HG03159 (cell line): ENCODE results near the gene CSTF2.
"Not testable (repeated sequence)": the region's sequence is repeated elsewhere in the genome, so short reads cannot be mapped to it uniquely, and the experiment has no call there.

Experiments
- ATAC-seq: cut with Tn5 transposase; IDR thresholded peaks from one replicate; pipeline ENCODE4 v1.9.1; 2021; ENCODE audit warnings: mild to moderate bottlenecking, moderate library complexity; ENCODE audit not compliant: unreplicated experiment

Gene CSTF2

GRCh38 chrX:100819837-100820666, at the start of gene CSTF2:
TSS of gene CSTF2 (plus strand) at chrX:100820391. CDS start at chrX:100820417, 26 bp downstream.
- ATAC-seq, result peak; percentile 99

- not testable (repeated sequence) for ATAC-seq
Measured at GRCh38 chrX:100796371-100796770, 23.8 kb upstream of the CSTF2 start.

GRCh38 chrX:100797359-100797758, 22.8 kb upstream of the CSTF2 start:
- no peak for ATAC-seq

GRCh38 chrX:100798484-100799214, 21.5 kb upstream of the CSTF2 start:
- ATAC-seq, result no peak

- ATAC-seq, result no peak
Measured at GRCh38 chrX:100802843-100803242, 17.3 kb upstream of the CSTF2 start.

- no peak for ATAC-seq
Measured at GRCh38 chrX:100804780-100805179, 15.4 kb upstream of the CSTF2 start.

GRCh38 chrX:100808265-100808664, 11.9 kb upstream of the CSTF2 start:
- ATAC-seq, result not testable (repeated sequence)

- ATAC-seq, result no peak
Measured at GRCh38 chrX:100812216-100813158, 7.7 kb upstream of the CSTF2 start.

GRCh38 chrX:100817340-100817739, 2.9 kb upstream of the CSTF2 start:
- no peak for ATAC-seq

GRCh38 chrX:100819534-100819836, 706 bp upstream of the CSTF2 start:
- no peak for ATAC-seq

GRCh38 chrX:100829730-100830129, 9.5 kb downstream of the CSTF2 start:
- ATAC-seq, result peak; percentile 77

GRCh38 chrX:100830143-100830542, 10.0 kb downstream of the CSTF2 start:
- peak; percentile 29 for ATAC-seq

- peak; percentile 26 for ATAC-seq
Measured at GRCh38 chrX:100830547-100830946, 10.4 kb downstream of the CSTF2 start.

- no peak for ATAC-seq
Measured at GRCh38 chrX:100831219-100831946, 11.2 kb downstream of the CSTF2 start.

- ATAC-seq, result no peak
Measured at GRCh38 chrX:100850317-100850716, 30.1 kb downstream of the CSTF2 start.

GRCh38 chrX:100852810-100853209, 32.6 kb downstream of the CSTF2 start:
- no peak for ATAC-seq

GRCh38 chrX:100863326-100863864, 43.2 kb downstream of the CSTF2 start:
- no peak for ATAC-seq

GRCh38 chrX:100864657-100865391, 44.6 kb downstream of the CSTF2 start:
- ATAC-seq, result no peak

- no peak for ATAC-seq
Measured at GRCh38 chrX:100868273-100868672, 48.1 kb downstream of the CSTF2 start.

- no peak for ATAC-seq
Measured at GRCh38 chrX:100870527-100870926, 50.3 kb downstream of the CSTF2 start.
